SK-N-SH (cell line): Measurements from ENCODE around the gene CRB3. TPM values are rescaled to one million over a fixed set of nuclear protein-coding genes. Genes with fewer than 3 reads are reported as not detected.

Experiments
- CTCF ChIA-PET: fragments of 300-600, 350-600 bp; formaldehyde crosslinking; extraction: SDS; loops from one replicate; lab custom pipeline; 2021; lab: Yijun Ruan, JAX
- POLR2A ChIA-PET: fragments of 350-600 bp; sonication (Branson Sonifier 250); formaldehyde crosslinking; extraction: SDS; loops from one replicate; lab custom pipeline; 2020; ENCODE audit warnings: antibody characterized with exemption, inconsistent platforms; lab: Yijun Ruan, JAX
- DNase-seq: peaks from one replicate; pipeline ENCODE4 v3.0.0; 2012
- H2AFZ ChIP-seq: fragments of 200-600 bp; sonication (generic); 2 replicates; pipeline ENCODE4 v1.8.1; 2016; ENCODE audit warnings: antibody characterized with exemption, mild to moderate bottlenecking, low read depth
- H3F3A ChIP-seq: fragments of 200-600 bp; sonication (generic); replicated peaks from 2 replicates; pipeline ENCODE3; 2016; ENCODE audit warnings: antibody characterized with exemption, mild to moderate bottlenecking; ENCODE audit not compliant: insufficient read depth
- H3K27ac ChIP-seq, 2 experiments: fragments of 200-500 bp in 1 of 2; fragments of 200-600 bp in 1 of 2; sonication (Bioruptor generic) in 1 of 2; sonication (generic), shearing (Covaris generic) in 1 of 2; 2 replicates each; pipeline versions ENCODE4 v1.5.1 to v1.6.1; 2014 to 2016; ENCODE audit warnings: low read depth in 2 of 2, inconsistent platforms in 1 of 2, low read length in 1 of 2, mild to moderate bottlenecking in 1 of 2, mixed read lengths in 1 of 2
- H3K27me3 ChIP-seq: fragments of 200-600 bp; sonication (generic), shearing (Covaris generic); 2 replicates; pipeline ENCODE4 v1.6.1; 2016; ENCODE audit warnings: mixed run types; ENCODE audit not compliant: insufficient read depth
- H3K36me3 ChIP-seq, 2 experiments: fragments of 200-500 bp in 1 of 2; fragments of 200-600 bp in 1 of 2; sonication (Bioruptor generic) in 1 of 2; sonication (generic) in 1 of 2; replicated peaks in 1 of 2; 2 replicates each; pipeline versions ENCODE3 to v1.5.1; 2014 to 2016; ENCODE audit warnings: low read length in 1 of 2, mild to moderate bottlenecking in 1 of 2; ENCODE audit not compliant: insufficient read depth in 2 of 2, control insufficient read depth in 1 of 2
- H3K4me1 ChIP-seq, 2 experiments: fragments of 200-500 bp in 1 of 2; fragments of 200-600 bp in 1 of 2; sonication (Bioruptor generic) in 1 of 2; sonication (generic), shearing (Covaris generic) in 1 of 2; 2 replicates each; pipeline versions ENCODE4 v1.5.1 to v1.6.1; 2014 to 2016; ENCODE audit warnings: low read depth in 1 of 2, low read length in 1 of 2, mixed run types in 1 of 2; ENCODE audit not compliant: insufficient read depth in 2 of 2, control insufficient read depth in 1 of 2
- H3K4me2 ChIP-seq: fragments of 200-600 bp; sonication (generic), shearing (Covaris generic); 2 replicates; pipeline ENCODE4 v1.6.1; 2017; ENCODE audit warnings: mixed run types
- H3K4me3 ChIP-seq, 2 experiments: fragments of 200-500 bp in 1 of 2; fragments of 200-600 bp in 1 of 2; sonication (Bioruptor generic) in 1 of 2; sonication (generic), shearing (Covaris generic) in 1 of 2; 2 replicates each; pipeline versions ENCODE4 v1.5.1 to v1.8.1; 2014 to 2016; ENCODE audit warnings: low read depth in 2 of 2, inconsistent platforms in 1 of 2, low read length in 1 of 2, mild to moderate bottlenecking in 1 of 2, mixed read lengths in 1 of 2, moderate library complexity in 1 of 2
- H3K79me2 ChIP-seq: fragments of 200-600 bp; sonication (generic); 2 replicates; pipeline ENCODE4 v1.8.1; 2017; ENCODE audit warnings: mild to moderate bottlenecking; ENCODE audit not compliant: insufficient read depth
- H3K9ac ChIP-seq: fragments of 200-600 bp; sonication (generic); 2 replicates; pipeline ENCODE4 v1.6.1; 2017; ENCODE audit warnings: mixed run types
- H3K9me2 ChIP-seq: fragments of 200-600 bp; sonication (generic); 2 replicates; pipeline ENCODE4 v1.6.1; 2017; ENCODE audit warnings: mixed run types
- H3K9me3 ChIP-seq: fragments of 200-600 bp; sonication (generic); 2 replicates; pipeline ENCODE4 v1.6.1; 2017; ENCODE audit warnings: mixed run types, mild to moderate bottlenecking, moderate library complexity
- H4K20me1 ChIP-seq: fragments of 200-600 bp; sonication (generic); 2 replicates; pipeline ENCODE4 v1.6.1; 2017; ENCODE audit warnings: mild to moderate bottlenecking, mixed run types; ENCODE audit not compliant: insufficient read depth
- CHD2 ChIP-seq: fragments of 150-350 bp; IDR thresholded peaks from 2 replicates; pipeline ENCODE4 v1.6.1; 2018; ENCODE audit warnings: low read length; ENCODE audit not compliant: partially characterized antibody
- ELF1 ChIP-seq: IDR thresholded peaks from 2 replicates; pipeline ENCODE4 v1.4.0; 2012
- EP300 ChIP-seq, 2 experiments: IDR thresholded peaks; 2 replicates each; pipeline versions ENCODE4 v1.4.0 to v1.6.1; 2012; ENCODE audit warnings: borderline replicate concordance in 1 of 2, low read depth in 1 of 2, low read length in 1 of 2
- EZH2phosphoT487 ChIP-seq: fragments of 200-600 bp; sonication (generic); IDR thresholded peaks from 2 replicates; pipeline ENCODE4 v1.6.1; 2017; ENCODE audit warnings: low read depth, mixed run types, mild to moderate bottlenecking, antibody characterized with exemption, moderate library complexity, borderline replicate concordance
- FOSL2 ChIP-seq: IDR thresholded peaks from 2 replicates; pipeline ENCODE4 v1.4.0; 2012; ENCODE audit warnings: low read depth, mild to moderate bottlenecking, moderate library complexity, borderline replicate concordance
- FOXJ3 ChIP-seq: sonication (generic); formaldehyde crosslinking; IDR thresholded peaks from 2 replicates; pipeline ENCODE4 v1.5.1; 2020; ENCODE audit warnings: mild to moderate bottlenecking, missing genetic modification reagents
- FOXM1 ChIP-seq: IDR thresholded peaks from 2 replicates; pipeline ENCODE4 v1.4.0; 2012; ENCODE audit warnings: low read depth, mild to moderate bottlenecking
- GATA2 ChIP-seq: sonication (generic); formaldehyde crosslinking; IDR thresholded peaks from 2 replicates; pipeline ENCODE4 v1.5.0; 2020; ENCODE audit warnings: mild to moderate bottlenecking, missing genetic modification reagents
- NRF1 ChIP-seq: IDR thresholded peaks from 2 replicates; pipeline ENCODE4 v1.6.1; 2012; ENCODE audit warnings: low read depth, mild to moderate bottlenecking, low read length
- POLR2AphosphoS5 ChIP-seq: IDR thresholded peaks from 2 replicates; pipeline ENCODE4 v1.6.1; 2012; ENCODE audit warnings: low read depth, low read length
- RAD21 ChIP-seq: IDR thresholded peaks from 2 replicates; pipeline ENCODE4 v1.6.1; 2012; ENCODE audit warnings: mild to moderate bottlenecking, low read length
- RFX5 ChIP-seq: IDR thresholded peaks from 2 replicates; pipeline ENCODE4 v1.6.1; 2012; ENCODE audit warnings: mild to moderate bottlenecking, improper control_type of control experiment, low read length
- RXRA ChIP-seq: IDR thresholded peaks from 2 replicates; pipeline ENCODE4 v1.4.0; 2012; ENCODE audit warnings: low read depth, mild to moderate bottlenecking, borderline replicate concordance
- TAF1 ChIP-seq: IDR thresholded peaks from 2 replicates; pipeline ENCODE4 v1.6.1; 2012; ENCODE audit warnings: low read depth, mild to moderate bottlenecking, low read length, moderate library complexity, borderline replicate concordance
- TCF12 ChIP-seq: IDR thresholded peaks from 2 replicates; pipeline ENCODE4 v1.4.0; 2012
- TEAD4 ChIP-seq: IDR thresholded peaks from 2 replicates; pipeline ENCODE4 v1.4.0; 2012; ENCODE audit warnings: mild to moderate bottlenecking, borderline replicate concordance; ENCODE audit not compliant: insufficient read depth
- WGBS: methylation state at CpG from one replicate; pipeline ENCODE4 v1.1.6; 2017; ENCODE audit warnings: low lambda C conversion rate; 5-methylcytosine and 5-hydroxymethylcytosine counted together
- polyA plus RNA-seq, 3 experiments: library from polyadenylated mRNA; depleted of rRNA; stranded (reverse); fragments of >200 nt; gene quantifications; 2 replicates each; pipeline ENCODE4 v1.2.3, GENCODE V29; 2012
- TF ChIP-seq, protein P1 (sequence below): fragments of 200-600 bp; sonication (generic); IDR thresholded peaks from 2 replicates; pipeline ENCODE4 v1.6.1; 2017; ENCODE audit warnings: antibody characterized with exemption, mild to moderate bottlenecking, moderate library complexity

CRB3 gene
- polyA plus RNA-seq, 1 of the 3 experiments (the other 2 are of a cell fraction) = not detected

DNA sequence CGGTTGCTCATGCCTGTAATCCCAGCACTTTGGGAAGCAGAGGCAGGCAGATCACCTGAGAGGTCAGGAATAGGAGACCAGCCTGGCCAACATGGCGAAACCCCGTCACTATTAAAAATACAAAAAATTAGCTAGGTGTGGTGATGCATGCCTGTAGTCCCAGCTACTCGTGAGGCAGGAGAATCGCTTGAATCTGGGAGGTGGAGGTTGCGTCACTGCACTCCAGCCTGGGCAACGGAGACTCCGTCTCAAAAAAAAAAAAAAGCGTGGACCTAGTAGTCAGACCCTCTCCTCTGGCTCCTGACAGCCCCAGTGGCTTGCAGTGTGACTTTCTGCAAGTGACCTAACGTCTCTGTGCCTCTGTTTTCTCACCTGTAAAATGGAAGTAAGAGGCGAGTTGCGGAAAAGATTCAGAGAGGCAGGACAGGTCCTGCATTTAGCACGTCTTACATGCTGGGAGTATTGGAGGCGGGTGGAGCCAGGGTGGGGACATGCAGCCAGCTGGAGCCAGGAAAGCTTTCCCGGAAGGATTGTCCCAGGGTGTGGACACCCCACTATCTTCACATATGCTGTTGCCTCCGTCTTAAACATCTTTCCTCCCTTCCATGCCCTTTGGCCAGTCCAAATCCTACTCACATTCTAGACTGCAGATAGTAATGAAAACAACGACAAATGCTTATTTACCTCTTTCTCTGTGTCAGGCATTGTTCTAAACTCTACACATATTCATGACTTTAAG lies 35.1 kb downstream of the CRB3 start:
- Histone ChIP-seq H3K4me3 (no peak overlapping the region), H3K27ac (no peak overlapping the region), H3K36me3 (no peaks in the 10 kb centered on the region), H3K27me3 (peaks cover 7% of the 10 kb centered on the region), H2AFZ (no peak overlapping the region), H3F3A (no peaks in the 10 kb centered on the region), H4K20me1 (no peaks in the 10 kb centered on the region), H3K4me2 (no peak overlapping the region), H3K79me2 (no peaks in the 10 kb centered on the region), H3K9ac (no peak overlapping the region), H3K9me3 (no peaks in the 10 kb centered on the region), H3K9me2 (no peaks in the 10 kb centered on the region), H3K4me1 (peaks cover 0 to 8% of the 10 kb centered on the region in 2 experiments; a peak in 1 of 4 replicates)
- no peak for DNase-seq
- POLR2A ChIA-PET = no interaction called here
- WGBS = 76% methylated on average over 17 of the region's 17 CpGs
- CTCF ChIA-PET = interaction anchor here (0.7 to 1.6 kb wide), 3 partner anchors 16 to 18 kb away, joined by 3 to 4 read pairs (median 3); no protein-coding TSS in a partner anchor
- no peak for TF ChIP-seq TAF1
- TF ChIP-seq FOXM1 = no peak
- no peak for TF ChIP-seq POLR2AphosphoS5
- TF ChIP-seq TEAD4 = no peak
- no peak for TF ChIP-seq GATA2 (CRISPR knock-in tag)
- TF ChIP-seq RFX5 = no peak
- TF ChIP-seq TCF12 = no peak
- TF ChIP-seq, protein P1, sequence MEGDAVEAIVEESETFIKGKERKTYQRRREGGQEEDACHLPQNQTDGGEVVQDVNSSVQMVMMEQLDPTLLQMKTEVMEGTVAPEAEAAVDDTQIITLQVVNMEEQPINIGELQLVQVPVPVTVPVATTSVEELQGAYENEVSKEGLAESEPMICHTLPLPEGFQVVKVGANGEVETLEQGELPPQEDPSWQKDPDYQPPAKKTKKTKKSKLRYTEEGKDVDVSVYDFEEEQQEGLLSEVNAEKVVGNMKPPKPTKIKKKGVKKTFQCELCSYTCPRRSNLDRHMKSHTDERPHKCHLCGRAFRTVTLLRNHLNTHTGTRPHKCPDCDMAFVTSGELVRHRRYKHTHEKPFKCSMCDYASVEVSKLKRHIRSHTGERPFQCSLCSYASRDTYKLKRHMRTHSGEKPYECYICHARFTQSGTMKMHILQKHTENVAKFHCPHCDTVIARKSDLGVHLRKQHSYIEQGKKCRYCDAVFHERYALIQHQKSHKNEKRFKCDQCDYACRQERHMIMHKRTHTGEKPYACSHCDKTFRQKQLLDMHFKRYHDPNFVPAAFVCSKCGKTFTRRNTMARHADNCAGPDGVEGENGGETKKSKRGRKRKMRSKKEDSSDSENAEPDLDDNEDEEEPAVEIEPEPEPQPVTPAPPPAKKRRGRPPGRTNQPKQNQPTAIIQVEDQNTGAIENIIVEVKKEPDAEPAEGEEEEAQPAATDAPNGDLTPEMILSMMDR = no peak
- TF ChIP-seq FOSL2 = no peak
- TF ChIP-seq RXRA = no peak
- no peak for TF ChIP-seq NRF1
- no peak for TF ChIP-seq EP300 (IDR thresholded peaks at IDR 0.05; ENCODE audit: borderline replicate concordance in 1 of 2, low read depth in 1 of 2, low read length in 1 of 2)
- no peak for TF ChIP-seq RAD21
- no peak for TF ChIP-seq CHD2
- no peak for TF ChIP-seq FOXJ3 (CRISPR knock-in tag)
- no peak for TF ChIP-seq ELF1
- no peak for TF ChIP-seq EZH2phosphoT487
